HepG2 (cell line): Measurements from ENCODE around the gene SLC6A9. TPM values are rescaled to one million over a fixed set of nuclear protein-coding genes. Genes with fewer than 3 reads are reported as not detected.

Experiments
- CEBPG ChIP-seq: IDR thresholded peaks from 2 replicates; pipeline ENCODE4 v1.6.1; 2016
- GATAD2A ChIP-seq: IDR thresholded peaks from 2 replicates; pipeline ENCODE4 v1.6.1; 2016
- HNRNPK ChIP-seq: fragments of 200-400 bp; formaldehyde crosslinking; IDR thresholded peaks from 2 replicates; pipeline ENCODE4 v1.6.1; 2018; ENCODE audit warnings: low read length, low read depth, moderate library complexity, mild to moderate bottlenecking; ENCODE audit not compliant: poor library complexity, severe bottlenecking
- KDM2A ChIP-seq: sonication (generic); formaldehyde crosslinking; IDR thresholded peaks from 2 replicates; pipeline ENCODE4 v1.4.0; 2020; ENCODE audit warnings: low read depth, missing genetic modification reagents, borderline replicate concordance
- NR1H2 ChIP-seq: sonication (generic); formaldehyde crosslinking; IDR thresholded peaks from 2 replicates; pipeline ENCODE4 v1.8.1; 2022; ENCODE audit warnings: low read depth, missing genetic modification reagents, borderline replicate concordance
- PAF1 ChIP-seq: IDR thresholded peaks from 2 replicates; pipeline ENCODE4 v1.6.1; 2016; ENCODE audit warnings: missing genetic modification reagents, missing compliant biosample characterization
- PAX8 ChIP-seq: sonication (generic); formaldehyde crosslinking; IDR thresholded peaks from 2 replicates; pipeline ENCODE4 v1.8.0; 2022; ENCODE audit warnings: mild to moderate bottlenecking, missing genetic modification reagents, borderline replicate concordance
- RBFOX2 ChIP-seq: fragments of 200-400 bp; formaldehyde crosslinking; IDR thresholded peaks from 2 replicates; pipeline ENCODE4 v1.6.1; 2017; ENCODE audit warnings: low read depth, mild to moderate bottlenecking, low read length
- ZNF235 ChIP-seq: sonication (generic); formaldehyde crosslinking; IDR thresholded peaks from 2 replicates; pipeline ENCODE4 v1.8.1; 2023; ENCODE audit warnings: mild to moderate bottlenecking, missing genetic modification reagents, borderline replicate concordance
- ZNF274 ChIP-seq: sonication (generic); formaldehyde crosslinking; IDR thresholded peaks from 2 replicates; pipeline ENCODE4 v1.5.1; 2020; ENCODE audit warnings: mild to moderate bottlenecking, missing genetic modification reagents
- ZNF276 ChIP-seq: sonication (generic); formaldehyde crosslinking; IDR thresholded peaks from 2 replicates; pipeline ENCODE4 v1.4.0; 2020; ENCODE audit warnings: mild to moderate bottlenecking, low read depth, missing genetic modification reagents
- ZNF446 ChIP-seq: sonication (generic); formaldehyde crosslinking; IDR thresholded peaks from 2 replicates; pipeline ENCODE4 v1.5.0; 2020; ENCODE audit warnings: mild to moderate bottlenecking, missing genetic modification reagents
- polyA plus RNA-seq, 8 experiments: library from polyadenylated mRNA; depleted of rRNA in 3 of 8; stranded (reverse) in 7 of 8; unstranded in 1 of 8; fragments of >200 nt; fragmentation: Illumina TruSeq in 4 of 8; extraction: Trizol in 4 of 8; gene quantifications; 2 replicates each; pipeline versions ENCODE4 v1.2.1 to v1.2.3, GENCODE V29; 2011 to 2016; ENCODE audit warnings: low read depth in 4 of 8, missing spikeins in 1 of 8, mixed read lengths in 1 of 8; ENCODE audit not compliant: insufficient read depth in 1 of 8
- total RNA-seq, 5 experiments: library from RNA; depleted of rRNA; stranded (reverse); fragments of >200 nt; fragmentation: Illumina TruSeq; extraction: Trizol; gene quantifications; 2 replicates each; pipeline ENCODE4 v1.2.3, GENCODE V29; 2016; ENCODE audit warnings: low read depth in 1 of 5
- TF ChIP-seq, protein P1 (sequence below): IDR thresholded peaks from 2 replicates; pipeline ENCODE4 v1.6.1; 2012; ENCODE audit warnings: inconsistent platforms
- TF ChIP-seq, protein P2 (sequence below): sonication (generic); formaldehyde crosslinking; IDR thresholded peaks from 2 replicates; pipeline ENCODE4 v1.4.0; 2020; ENCODE audit warnings: missing genetic modification reagents, low read depth, mild to moderate bottlenecking, borderline replicate concordance
- TF ChIP-seq, protein P3 (sequence below): sonication (generic); formaldehyde crosslinking; IDR thresholded peaks from 2 replicates; pipeline ENCODE4 v1.4.0; 2020; ENCODE audit warnings: mild to moderate bottlenecking, missing genetic modification reagents
- TF ChIP-seq, protein P4 (sequence below): sonication (generic); formaldehyde crosslinking; IDR thresholded peaks from 2 replicates; pipeline ENCODE4 v1.8.1; 2023; ENCODE audit warnings: mild to moderate bottlenecking, missing genetic modification reagents, borderline replicate concordance
- TF ChIP-seq, protein P5 (sequence below): IDR thresholded peaks from 2 replicates; pipeline ENCODE4 v1.6.1; 2016; ENCODE audit warnings: low read depth, control low read depth
- TF ChIP-seq, protein P6 (sequence below): sonication (generic); formaldehyde crosslinking; IDR thresholded peaks from 2 replicates; pipeline ENCODE4 v1.4.0; 2020; ENCODE audit warnings: missing genetic modification reagents

SLC6A9 gene
- total and polyA plus RNA-seq, 2 of the 13 experiments (the other 11 are each of a cell fraction or from before 2014, with no cell fraction given) = 8.5 to 9.9 TPM

DNA sequence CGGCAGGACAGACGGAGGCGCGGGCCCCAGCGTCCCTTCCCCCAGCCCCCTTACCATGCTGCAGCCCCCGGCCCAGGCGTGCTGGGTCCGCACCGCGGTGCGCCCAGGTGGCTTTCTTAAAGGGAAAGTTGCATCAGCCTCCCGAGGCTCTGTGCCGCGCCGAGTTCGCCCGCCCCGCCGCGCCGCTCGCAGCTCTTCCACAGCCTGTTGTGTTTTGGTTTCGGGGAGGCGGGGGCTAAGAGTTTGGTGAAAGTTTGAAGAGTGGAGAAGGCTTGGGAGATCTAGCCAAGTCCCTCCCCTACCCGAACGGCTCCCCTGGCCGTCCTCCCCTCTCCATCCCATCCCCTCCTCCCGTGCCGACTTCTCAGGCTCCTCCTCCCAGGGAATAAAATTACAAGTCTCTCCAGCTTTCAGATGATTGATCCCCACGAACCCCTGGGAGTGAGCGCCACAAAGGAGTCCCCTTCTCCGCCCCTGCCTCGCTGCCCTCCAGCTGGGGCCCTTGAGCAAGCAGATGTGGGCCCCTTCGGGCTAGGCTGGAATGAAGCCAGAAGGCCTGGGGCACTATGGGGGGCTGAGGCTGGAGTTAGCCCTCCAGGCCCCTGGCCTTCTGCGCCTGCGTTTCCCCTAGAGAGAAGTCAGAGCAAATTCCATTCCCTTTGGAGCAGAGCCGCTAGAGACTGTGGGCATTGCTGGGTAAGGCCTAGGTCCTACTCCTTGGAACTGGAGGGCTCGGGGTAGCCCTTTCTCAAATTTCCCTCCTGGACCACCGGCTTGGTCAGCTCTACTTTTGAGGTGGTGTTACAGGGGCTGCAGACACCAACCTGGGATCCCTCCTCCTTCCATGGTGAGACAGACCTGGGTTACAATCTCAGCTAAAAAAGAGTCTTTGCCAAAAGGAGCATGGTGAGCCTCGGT is at the start of gene SLC6A9 (continued):
- no peak for TF ChIP-seq ZNF274 (CRISPR knock-in tag)
- TF ChIP-seq, protein P1, sequence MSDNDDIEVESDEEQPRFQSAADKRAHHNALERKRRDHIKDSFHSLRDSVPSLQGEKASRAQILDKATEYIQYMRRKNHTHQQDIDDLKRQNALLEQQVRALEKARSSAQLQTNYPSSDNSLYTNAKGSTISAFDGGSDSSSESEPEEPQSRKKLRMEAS = peak; percentile 41; the same call in 1 of the 2 replicates
- TF ChIP-seq ZNF276 (CRISPR knock-in tag) = peak; percentile 42; the same call in 1 of the 2 replicates
- peak; percentile 73; the same call in 1 of the 2 replicates for TF ChIP-seq PAX8 (CRISPR knock-in tag)
- TF ChIP-seq, protein P2, sequence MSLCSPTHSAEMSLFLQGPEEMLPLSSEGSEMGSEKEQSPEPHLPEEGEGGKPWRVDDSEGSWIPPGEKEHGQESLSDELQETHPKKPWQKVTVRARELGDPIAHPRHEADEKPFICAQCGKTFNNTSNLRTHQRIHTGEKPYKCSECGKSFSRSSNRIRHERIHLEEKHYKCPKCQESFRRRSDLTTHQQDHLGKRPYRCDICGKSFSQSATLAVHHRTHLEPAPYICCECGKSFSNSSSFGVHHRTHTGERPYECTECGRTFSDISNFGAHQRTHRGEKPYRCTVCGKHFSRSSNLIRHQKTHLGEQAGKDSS (CRISPR knock-in tag) = peak; percentile 36; the same call in 1 of the 2 replicates
- no peak for TF ChIP-seq HNRNPK
- TF ChIP-seq, protein P3, sequence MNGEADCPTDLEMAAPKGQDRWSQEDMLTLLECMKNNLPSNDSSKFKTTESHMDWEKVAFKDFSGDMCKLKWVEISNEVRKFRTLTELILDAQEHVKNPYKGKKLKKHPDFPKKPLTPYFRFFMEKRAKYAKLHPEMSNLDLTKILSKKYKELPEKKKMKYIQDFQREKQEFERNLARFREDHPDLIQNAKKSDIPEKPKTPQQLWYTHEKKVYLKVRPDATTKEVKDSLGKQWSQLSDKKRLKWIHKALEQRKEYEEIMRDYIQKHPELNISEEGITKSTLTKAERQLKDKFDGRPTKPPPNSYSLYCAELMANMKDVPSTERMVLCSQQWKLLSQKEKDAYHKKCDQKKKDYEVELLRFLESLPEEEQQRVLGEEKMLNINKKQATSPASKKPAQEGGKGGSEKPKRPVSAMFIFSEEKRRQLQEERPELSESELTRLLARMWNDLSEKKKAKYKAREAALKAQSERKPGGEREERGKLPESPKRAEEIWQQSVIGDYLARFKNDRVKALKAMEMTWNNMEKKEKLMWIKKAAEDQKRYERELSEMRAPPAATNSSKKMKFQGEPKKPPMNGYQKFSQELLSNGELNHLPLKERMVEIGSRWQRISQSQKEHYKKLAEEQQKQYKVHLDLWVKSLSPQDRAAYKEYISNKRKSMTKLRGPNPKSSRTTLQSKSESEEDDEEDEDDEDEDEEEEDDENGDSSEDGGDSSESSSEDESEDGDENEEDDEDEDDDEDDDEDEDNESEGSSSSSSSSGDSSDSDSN (CRISPR knock-in tag) = peak; percentile 69; the same call in 1 of the 2 replicates
- TF ChIP-seq CEBPG (CRISPR knock-in tag) = peak; percentile 67
- TF ChIP-seq KDM2A (CRISPR knock-in tag) = peak; percentile 35; the same call in 1 of the 2 replicates
- TF ChIP-seq RBFOX2 = peak; percentile 57
- TF ChIP-seq, protein P4, sequence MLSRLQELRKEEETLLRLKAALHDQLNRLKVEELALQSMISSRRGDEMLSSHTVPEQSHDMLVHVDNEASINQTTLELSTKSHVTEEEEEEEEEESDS (CRISPR knock-in tag) = no peak
- TF ChIP-seq ZNF235 (CRISPR knock-in tag) = 0 out of 2 replicates have a peak, but pooled peaks have one; percentile 19
- TF ChIP-seq, protein P5, sequence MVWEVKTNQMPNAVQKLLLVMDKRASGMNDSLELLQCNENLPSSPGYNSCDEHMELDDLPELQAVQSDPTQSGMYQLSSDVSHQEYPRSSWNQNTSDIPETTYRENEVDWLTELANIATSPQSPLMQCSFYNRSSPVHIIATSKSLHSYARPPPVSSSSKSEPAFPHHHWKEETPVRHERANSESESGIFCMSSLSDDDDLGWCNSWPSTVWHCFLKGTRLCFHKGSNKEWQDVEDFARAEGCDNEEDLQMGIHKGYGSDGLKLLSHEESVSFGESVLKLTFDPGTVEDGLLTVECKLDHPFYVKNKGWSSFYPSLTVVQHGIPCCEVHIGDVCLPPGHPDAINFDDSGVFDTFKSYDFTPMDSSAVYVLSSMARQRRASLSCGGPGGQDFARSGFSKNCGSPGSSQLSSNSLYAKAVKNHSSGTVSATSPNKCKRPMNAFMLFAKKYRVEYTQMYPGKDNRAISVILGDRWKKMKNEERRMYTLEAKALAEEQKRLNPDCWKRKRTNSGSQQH = peak; percentile 53; the same call in 1 of the 2 replicates
- TF ChIP-seq ZNF446 (CRISPR knock-in tag) = no peak
- TF ChIP-seq, protein P6, sequence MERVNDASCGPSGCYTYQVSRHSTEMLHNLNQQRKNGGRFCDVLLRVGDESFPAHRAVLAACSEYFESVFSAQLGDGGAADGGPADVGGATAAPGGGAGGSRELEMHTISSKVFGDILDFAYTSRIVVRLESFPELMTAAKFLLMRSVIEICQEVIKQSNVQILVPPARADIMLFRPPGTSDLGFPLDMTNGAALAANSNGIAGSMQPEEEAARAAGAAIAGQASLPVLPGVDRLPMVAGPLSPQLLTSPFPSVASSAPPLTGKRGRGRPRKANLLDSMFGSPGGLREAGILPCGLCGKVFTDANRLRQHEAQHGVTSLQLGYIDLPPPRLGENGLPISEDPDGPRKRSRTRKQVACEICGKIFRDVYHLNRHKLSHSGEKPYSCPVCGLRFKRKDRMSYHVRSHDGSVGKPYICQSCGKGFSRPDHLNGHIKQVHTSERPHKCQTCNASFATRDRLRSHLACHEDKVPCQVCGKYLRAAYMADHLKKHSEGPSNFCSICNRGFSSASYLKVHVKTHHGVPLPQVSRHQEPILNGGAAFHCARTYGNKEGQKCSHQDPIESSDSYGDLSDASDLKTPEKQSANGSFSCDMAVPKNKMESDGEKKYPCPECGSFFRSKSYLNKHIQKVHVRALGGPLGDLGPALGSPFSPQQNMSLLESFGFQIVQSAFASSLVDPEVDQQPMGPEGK = peak; percentile 76
- TF ChIP-seq GATAD2A (CRISPR knock-in tag) = peak; percentile 66
- no peak for TF ChIP-seq NR1H2 (CRISPR knock-in tag)
- TF ChIP-seq PAF1 (CRISPR knock-in tag) = no peak
